Stimulated activated CD8-positive, alpha-beta memory T cell treated with anti-CD3 and anti-CD28 coated beads, Interleukin-12 subunit alpha, Interleukin-12 subunit beta, amount 100 ng/mL, for 24 hours (primary cell): ENCODE data around the gene AMN1.
"Not testable (repeated sequence)": the region's sequence is repeated elsewhere in the genome, so short reads cannot be mapped to it uniquely, and the experiment has no call there.

Source experiments
- DNase-seq: peaks from one replicate; pipeline ENCODE4 v3.0.0-alpha.2; 2020; ENCODE audit errors: extremely low read depth

AMN1 gene

DNA sequence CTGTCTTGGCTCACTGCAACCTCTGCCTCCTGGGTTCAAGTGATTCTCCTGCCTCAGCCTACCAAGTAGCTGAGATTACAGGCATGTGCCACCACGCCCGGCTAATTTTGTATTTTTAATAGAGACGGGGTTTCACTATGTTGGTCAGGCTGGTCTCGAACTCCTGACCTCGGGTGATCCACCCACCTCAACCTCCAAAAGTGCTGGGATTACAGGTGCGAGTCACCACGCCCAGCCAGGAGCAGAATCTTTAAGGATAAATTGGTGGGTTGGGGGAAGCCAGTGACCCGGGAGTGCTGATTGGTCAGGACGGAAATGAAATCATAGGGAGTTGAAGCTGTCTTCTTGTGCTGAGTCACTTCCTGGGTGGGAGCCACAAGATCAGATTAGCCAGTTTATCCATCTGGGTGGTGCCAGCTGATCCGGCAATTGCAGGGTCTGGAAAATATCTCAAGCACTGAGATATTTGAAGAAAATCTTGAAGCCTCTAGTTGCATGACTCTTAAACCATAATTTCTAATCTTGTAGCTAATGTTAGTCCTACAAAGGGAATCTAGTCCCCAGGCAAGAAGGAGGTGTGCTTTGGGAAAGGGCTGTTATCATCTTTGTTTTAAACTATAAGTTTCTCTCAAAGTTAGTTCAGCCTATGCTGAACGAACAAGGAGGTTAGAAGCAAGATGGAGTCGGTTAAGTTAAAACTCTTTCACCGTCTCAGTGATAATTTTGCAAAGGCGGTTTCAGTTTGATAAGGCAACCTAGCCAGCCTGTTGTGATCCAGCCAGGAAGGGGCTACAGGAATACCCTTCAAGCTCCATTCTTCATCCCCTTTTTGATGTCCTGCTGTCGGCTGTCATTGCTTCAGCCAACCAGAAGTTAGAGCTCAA, 5.0 kb upstream of the AMN1 start:
- DNase-seq = not testable (repeated sequence)

DNA sequence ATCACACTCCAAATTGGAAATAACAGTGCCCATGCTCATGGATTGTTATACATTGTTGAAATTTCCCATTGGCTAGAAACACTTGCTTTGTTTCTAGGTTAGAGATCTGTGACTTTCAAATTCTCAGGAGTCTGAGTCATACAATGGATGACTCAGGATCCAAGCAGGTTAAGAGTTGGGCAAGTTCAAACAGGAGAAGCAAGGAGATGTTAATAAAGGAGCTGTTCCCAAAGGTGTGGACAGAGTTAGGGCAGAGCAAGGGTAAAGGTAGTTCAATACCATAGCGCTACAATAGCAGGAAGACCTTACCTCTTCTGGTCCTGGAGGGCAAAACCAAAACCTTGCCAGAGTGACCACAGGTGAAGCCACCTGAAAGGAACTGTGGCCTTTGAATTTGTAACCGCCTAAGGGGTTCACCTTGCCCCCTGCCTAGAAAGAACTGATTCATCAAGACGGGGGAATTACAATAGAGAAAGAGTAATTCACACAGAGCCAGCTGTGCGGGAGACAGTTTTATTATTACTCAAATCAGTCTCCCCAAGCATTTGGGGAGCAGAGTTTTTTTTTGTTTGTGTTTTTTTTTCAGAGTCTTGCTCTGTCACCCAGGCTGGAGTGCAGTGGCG, 4.2 kb upstream of the AMN1 start:
- no peak for DNase-seq

DNA sequence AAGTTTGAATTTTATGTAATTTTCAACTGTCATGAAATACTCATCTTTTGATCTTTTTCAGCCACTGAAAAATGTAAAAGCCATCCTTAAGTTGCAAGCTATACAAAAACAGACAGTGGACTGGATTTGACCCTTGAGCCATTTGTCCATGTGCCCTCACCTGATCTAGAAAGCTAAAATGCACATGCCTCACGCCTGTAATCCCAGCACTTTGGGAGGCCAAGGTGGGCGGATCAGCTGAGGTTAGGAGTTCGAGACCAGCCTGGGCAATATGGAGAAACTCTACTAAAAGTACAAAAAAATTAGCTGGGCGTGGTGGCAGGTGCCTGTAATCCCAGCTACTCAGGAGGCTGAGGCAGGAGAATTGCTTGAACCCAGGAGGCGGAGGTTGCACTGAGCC, 2.4 kb upstream of the AMN1 start:
- not testable (repeated sequence) for DNase-seq

DNA sequence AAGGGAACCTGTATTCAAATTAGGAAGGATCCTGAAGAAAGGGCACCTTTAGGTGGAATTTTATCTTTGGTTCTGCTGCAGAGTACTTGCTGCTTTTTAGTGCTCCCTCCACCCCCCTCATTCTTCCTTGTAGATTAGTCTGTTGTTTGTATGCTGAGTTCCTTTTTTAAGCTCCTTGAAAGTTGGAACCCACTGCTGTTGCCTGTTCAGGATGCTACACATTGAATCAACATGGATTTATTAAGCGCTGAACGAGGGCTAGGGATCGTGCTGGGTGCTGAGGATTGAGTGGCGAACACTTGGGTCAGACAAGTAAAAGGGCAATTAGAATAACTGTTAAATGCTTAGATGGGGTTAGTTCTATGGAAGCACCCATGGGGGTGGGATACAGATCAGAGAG, 884 bp upstream of the AMN1 start:
- no peak for DNase-seq

DNA sequence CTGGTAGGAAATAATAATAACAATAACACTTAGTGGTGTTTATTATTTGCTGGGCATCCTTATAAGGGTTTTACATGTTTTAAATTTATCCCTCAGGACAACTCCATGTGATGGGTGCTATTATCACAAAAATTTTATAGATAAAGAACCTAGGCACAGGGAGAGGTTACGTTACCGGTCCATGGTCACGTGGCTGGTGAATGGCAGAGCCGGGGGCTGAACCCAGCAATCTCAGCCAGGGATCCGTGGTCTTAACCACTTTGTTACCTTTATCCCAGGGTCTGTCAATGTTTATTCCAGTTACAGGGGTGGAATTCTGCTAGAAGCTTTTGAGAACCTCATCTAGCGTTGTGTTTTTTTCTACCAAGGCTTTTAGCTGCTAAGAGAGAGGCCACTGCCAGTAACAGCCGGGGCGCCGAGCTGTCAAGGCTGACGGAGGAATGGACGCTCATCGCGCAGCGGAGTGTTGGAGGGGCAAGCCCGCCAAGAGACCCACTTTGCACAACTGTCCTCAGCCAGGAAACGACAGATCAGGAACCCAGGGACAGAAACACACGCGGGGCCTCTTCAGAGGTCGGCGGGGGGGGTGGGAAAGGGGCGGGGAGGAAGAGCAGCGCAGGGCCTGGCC, 418 bp downstream of the AMN1 start:
- DNase-seq = no peak

DNA sequence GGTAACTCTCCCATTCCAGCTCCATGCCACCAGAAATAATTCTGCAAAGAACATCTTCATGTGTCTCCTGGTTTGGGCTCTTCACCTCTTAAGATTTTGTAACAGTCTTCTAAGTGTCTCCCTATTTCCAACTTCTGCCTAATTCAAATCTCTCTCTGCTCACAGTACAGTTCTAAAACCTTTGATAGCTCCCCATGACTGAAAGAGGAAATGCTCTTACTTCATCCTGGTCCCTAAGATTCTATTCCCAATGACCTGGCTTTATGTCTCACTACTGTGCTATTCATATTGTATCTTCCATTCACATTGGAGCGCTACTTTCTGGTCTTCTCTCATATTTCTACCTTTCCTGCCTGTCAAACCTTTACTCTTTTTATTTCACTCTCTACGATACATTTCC, 1.6 kb downstream of the AMN1 start:
- no peak for DNase-seq

DNA sequence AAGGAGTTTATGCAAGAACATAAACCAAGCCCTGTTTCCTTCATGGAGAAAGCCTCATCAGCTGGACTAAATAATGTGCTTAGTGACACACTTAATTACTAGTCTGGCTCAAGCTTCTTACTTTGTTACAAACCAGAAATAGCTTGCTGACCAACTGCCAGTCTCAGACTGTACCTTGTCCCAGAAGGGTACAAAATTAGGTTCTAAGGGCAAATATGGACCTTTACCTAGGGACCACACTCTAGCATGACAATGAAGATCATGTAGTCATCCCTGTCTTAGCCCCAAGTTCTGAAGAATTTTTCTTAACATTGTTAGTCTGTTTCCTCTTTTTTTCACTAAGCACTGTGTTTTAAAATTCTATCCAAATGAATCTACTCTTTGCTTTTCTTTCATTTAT, 2.2 kb downstream of the AMN1 start:
- no peak for DNase-seq

DNA sequence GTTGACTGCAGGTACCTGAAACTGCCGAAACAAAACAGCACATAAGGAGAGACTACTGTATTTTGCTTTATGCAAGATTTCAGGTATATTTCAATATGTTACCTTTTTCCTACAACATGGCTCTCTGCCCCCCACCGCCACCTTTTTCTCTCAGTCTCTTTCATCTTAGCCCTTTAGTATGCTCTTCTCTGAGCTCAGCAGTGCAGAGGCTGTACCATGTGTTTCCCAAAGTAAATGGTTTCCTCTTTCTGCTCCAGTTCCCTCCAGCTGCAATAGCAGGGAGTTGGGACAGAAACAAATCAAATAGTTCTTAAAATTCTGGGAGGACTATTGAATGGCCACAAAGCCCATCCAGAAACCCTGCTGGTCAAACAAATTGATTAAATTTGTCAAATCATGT, 4.3 kb downstream of the AMN1 start:
- DNase-seq = no peak

DNA sequence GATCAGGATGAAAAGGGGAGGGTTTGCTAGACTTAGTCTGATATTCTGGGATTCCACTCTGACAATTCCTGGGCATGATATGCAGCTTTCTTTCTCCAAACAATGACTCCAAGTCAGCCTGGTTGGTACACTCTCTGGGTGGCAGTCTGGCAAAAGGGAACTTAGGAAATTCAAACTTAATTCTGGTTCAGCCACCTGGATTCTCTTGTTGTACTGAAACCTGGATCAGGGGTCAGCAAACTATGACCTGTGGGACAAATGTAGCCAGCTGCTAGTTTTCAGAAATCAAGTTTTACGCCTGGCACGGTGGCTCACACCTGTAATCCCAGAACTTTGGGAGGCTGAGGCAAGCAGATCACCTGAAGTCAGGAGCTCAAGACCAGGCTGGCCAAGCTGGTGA, 6.2 kb downstream of the AMN1 start:
- DNase-seq = no peak

DNA sequence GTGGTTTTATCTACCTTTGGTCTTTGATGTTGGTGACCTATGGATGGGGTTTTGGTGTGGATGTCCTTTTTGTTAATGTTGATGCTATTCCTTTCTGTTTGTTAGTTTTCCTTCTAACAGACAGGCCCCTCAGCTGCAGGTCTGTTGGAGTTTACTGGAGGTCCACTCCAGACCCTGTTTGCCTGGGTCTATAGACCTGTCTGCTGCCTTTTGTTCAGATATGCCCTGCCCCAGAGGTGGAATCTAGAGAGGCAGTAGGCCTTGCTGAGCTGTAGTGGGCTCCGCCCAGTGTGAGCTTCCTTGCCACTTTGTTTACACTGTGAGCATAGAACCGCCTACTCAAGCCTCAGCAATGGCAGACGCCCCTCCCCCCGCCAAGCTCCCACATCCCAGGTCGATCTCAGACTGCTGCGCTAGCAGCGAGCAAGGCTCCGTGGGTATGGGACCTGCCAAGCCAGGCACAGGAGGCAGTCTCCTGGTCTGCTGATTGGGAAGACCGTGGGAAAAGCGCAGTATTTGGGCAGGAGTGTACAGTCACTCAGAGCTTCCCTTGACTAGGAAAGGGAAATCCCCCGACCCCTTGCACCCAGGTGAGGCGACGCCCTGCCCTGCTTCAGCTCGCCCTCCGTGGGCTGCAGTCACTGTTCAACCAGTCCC, 10.2 kb downstream of the AMN1 start:
- DNase-seq = not testable (repeated sequence)

DNA sequence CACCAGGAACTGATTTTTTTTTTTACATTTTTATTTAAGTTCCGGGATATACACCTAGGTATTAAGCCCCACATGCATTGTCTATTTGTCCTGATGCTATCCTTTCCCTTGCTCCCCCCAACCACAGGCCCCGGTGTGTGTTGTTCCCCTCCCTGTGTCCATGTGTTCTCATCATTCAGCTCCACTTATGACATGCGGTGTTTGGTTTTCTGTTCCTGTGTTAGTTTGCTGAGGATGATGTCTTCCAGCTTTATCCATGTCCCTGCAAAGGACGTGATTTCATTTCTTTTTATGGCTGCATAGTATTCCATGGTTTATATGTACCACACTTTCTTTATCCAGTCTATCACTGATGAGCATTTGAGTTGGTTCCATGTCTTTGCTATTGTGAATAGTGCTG, 11.8 kb downstream of the AMN1 start:
- DNase-seq = not testable (repeated sequence)

DNA sequence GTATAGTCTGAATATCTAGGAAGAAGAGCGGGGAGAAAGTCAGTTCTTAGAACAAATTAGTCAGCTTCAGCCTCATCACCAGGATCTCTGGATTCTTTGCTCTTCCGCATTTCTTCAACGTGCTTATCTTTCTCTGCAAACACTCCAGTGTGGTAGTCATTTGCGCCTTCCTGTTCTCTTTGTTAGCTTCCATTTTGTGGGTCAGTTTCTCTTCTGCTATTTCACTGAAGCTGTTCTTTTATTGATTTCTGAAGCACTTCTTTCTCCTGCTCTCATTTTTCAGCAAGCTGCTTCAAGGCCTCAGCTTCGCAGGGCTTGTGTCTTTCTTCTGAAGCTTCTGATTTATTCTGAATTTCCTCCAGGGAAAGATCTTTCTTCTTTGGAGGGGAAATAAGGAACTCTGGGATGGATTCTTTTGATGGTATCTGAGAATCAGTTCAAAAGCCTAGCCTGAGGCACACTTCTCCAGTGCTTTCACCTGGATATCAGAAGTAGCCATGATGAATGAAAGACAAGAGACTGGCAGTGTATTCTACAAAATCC, 13.5 kb downstream of the AMN1 start:
- no peak for DNase-seq

DNA sequence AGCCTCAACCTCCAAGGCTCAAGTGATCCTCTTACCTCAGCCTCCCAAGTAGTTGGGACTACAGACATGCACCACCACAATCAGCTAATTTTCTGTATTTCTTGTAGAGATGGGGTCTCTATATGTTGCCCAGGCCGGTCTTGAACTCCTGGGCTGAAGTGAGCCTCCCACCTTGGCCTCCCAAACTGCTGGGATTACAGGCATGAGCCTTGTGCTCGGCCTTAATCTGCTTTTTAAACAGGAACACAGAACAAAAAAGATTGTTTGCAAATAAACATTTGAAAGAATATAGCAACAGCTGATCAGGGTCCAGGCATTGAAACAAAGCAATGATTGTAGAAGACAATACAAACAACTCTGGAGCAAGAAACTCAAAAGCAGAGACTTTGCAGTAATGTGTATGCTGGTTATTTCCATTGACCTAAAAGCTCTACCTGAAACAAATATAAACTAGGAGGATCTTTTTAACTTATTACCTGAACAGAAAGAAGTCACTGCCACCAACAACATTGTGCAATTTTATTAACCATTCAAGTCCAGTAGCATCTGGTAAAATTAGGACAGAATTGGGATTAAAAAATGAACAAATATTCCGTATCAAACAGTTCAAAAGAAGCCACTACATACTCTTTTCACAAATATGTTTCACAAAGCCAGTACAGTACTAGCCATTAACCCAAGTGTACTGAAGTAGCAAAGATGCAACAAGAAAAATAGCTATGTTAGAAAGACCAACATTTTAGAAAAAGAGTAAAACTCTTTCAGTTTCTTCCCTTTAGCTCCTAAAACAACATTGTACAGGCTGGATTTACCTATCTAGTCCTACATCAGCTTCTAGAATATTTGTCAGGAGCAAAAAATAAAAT, 14.2 kb downstream of the AMN1 start:
- no peak for DNase-seq

DNA sequence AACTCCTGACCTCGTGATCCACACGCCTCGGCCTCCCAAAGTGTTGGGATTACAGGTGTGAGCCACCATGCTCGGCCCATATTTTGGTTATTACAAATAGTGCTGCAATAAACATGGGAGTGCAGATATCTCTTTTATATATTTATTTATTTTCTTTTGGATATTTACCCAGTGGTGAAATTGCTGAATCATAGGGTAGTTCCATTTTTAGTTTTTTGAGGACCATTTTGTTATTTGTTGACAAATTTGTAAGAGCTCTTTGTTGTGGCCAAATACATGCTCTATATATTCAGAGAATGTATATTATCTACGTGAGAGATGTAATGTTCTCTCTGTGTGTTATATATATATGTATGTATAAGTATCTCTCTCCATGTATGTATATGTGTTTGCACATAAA, 15.9 kb downstream of the AMN1 start:
- no peak for DNase-seq

DNA sequence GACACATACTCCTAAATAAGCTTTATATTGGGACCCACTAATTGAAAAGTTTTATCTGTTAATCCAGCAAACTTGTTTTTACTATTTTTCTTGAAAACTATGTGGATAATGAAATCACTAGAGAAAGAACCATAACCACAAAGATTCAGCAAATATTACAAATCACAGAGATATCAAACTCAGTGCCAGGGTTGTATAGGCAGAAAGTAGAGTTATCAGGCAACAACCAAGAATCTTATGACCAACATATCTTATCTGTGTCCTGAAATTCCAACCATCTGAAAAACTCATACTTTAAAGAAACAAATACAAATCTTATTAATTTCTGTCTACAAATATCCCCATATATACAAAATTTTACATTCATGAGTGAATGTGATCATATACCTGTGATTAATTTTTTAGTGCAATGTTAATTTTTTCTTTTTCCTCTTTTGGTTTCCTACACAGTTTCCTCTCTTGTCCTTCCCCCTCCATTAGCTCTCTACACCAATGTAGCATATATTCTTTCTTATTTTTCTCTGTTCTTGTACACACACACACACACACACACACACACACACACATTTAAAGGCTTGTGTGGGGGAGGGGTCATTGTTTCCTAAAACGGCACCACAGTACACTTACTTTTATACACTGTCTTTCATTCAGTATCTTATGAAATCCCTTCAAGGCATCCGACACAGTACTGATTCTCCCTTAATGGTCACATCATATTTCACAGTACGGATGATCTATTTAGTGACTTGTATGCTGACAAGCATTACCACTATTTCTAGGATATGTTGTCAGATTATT, 18.6 kb downstream of the AMN1 start:
- no peak for DNase-seq

DNA sequence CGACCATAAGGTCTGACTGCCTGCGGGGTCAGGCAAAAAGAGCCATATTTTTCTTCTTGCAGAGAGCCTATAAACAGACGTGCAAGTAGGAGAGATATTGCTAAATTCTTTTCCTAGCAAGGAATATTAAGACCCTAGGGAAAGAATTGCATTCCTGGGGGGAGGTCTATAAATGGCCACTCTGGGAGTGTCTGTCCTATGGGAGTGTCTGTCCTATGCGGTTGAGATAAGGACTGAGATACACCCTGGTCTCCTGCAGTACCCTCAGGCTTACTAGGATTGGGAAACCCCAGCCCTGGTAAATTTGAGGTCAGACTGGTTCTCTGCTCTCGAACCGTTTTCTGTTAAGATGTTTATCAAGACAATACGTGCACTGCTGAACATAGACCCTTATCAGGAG, 20.7 kb downstream of the AMN1 start:
- not testable (repeated sequence) for DNase-seq

DNA sequence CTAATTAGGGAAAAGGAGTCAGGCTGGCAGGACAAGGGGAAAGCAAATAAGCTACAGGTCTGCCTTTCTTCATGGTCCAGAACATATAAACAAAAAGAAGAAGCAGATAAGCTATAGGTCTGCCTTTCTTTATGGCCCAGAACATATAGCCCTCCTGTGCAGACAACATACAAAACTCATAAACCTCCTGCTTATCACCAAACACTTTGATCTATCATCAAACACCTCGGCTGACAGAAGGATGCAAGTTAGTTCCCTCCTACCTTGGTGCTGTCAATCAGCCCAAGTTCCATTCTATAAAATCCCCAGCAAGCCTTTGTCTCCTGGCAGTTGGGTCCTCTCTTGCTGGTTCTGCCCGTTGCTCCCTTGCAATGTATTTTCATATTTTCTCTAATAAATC, 23.2 kb downstream of the AMN1 start:
- no peak for DNase-seq

DNA sequence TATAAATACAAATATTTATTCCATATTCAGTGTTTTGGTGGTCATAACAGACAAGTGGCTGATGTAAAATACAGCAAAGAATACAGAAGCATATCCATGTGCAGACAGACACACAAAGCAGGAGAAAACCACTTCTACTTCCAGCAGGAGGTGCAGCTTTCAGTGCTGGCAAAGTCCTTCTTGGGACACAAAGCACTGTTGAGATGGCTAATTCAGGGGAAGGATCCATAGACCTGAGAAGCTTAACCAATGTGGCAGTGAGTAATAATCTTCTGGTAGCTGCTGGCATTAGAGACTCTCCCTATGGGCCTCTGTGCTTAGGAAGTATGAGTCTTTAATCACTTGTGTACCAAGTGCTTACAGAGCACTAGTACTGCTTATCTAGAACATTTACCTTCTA, 26.8 kb downstream of the AMN1 start:
- DNase-seq = no peak

DNA sequence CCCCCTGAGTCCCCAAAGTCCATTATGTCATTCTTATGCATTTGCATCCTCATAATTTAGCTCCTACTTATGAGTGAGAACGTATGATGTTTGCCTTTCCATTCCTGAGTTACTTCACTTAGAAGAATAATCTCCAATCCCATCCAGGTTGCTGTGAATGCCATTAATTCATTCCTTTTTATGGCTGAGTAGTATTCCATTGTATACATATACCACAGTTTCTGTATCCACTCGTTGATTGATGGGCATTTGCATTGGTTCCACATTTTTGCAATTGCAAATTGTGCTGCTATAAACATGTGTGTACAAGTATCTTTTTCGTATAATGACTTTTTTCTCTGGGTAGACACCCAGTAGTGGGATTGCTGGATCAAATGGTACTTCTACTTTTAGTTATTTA, 38.9 kb downstream of the AMN1 start:
- not testable (repeated sequence) for DNase-seq

DNA sequence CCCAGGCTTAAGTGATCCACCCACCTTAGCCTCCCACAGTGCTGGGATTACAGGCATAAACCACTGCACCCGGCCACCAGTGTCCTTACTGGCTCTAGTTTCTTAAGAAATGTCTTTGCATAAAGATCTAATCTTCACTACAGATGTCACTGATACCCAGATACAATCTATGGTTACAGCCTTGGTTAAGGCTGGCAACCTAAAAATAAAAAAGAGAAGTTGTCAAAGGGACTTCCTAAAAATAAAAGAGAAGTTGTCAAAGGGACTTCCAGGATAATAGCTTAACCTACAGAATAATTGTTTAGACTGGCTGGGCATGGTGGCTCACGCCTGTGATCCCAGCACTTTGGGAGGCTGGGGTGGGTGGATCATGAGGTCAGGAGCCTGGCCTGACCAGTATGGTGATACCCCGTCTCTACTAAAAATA, 41.7 kb downstream of the AMN1 start:
- no peak for DNase-seq
